HK-2 (cell line): ENCODE results near the gene MX1.

Source experiments
- DNase-seq: peaks from one replicate; pipeline ENCODE4 v3.0.0-alpha.2; 2018; ENCODE audit not compliant: unreplicated experiment

Gene MX1

GRCh38 chr21:41431788-41432548 is 5.9 kb downstream of the MX1 start:
- DNase-seq: no peak

- DNase-seq: no peak
Measured at GRCh38 chr21:41432562-41433460, 6.8 kb downstream of the MX1 start.

- no peak for DNase-seq
Measured at GRCh38 chr21:41433566-41433965, 7.5 kb downstream of the MX1 start.

- no peak for DNase-seq
Measured at GRCh38 chr21:41435706-41436105, 9.7 kb downstream of the MX1 start.

- DNase-seq: no peak
Measured at GRCh38 chr21:41437729-41438128, 11.7 kb downstream of the MX1 start.

GRCh38 chr21:41438425-41439113 is 12.5 kb downstream of the MX1 start:
- no peak for DNase-seq

GRCh38 chr21:41439248-41439647 is 13.2 kb downstream of the MX1 start:
- DNase-seq: no peak

- DNase-seq: no peak
Measured at GRCh38 chr21:41441546-41441945, 15.5 kb downstream of the MX1 start.

- no peak for DNase-seq
Measured at GRCh38 chr21:41442481-41443186, 16.6 kb downstream of the MX1 start.

GRCh38 chr21:41443562-41443961 is 17.5 kb downstream of the MX1 start:
- no peak for DNase-seq

GRCh38 chr21:41444703-41445464 is 18.8 kb downstream of the MX1 start:
- DNase-seq: no peak

- DNase-seq: no peak
Measured at GRCh38 chr21:41445465-41445862, 19.4 kb downstream of the MX1 start.

GRCh38 chr21:41446586-41446985 is 20.5 kb downstream of the MX1 start:
- no peak for DNase-seq

- no peak for DNase-seq
Measured at GRCh38 chr21:41447356-41447755, 21.3 kb downstream of the MX1 start.

GRCh38 chr21:41449613-41450012 is 23.6 kb downstream of the MX1 start:
- no peak for DNase-seq

- no peak for DNase-seq
Measured at GRCh38 chr21:41451753-41452676, 26.0 kb downstream of the MX1 start.

GRCh38 chr21:41453198-41453597 is 27.2 kb downstream of the MX1 start:
- no peak for DNase-seq

- DNase-seq: no peak
Measured at GRCh38 chr21:41453761-41454160, 27.7 kb downstream of the MX1 start.

GRCh38 chr21:41458121-41458520 is 32.1 kb downstream of the MX1 start:
- no peak for DNase-seq

GRCh38 chr21:41458559-41458958 is 32.5 kb downstream of the MX1 start:
- DNase-seq: no peak
